ENCODE data around the gene CD6. TPM values are rescaled to one million over a fixed set of nuclear protein-coding genes. Genes with fewer than 3 reads are reported as not detected.

CD6 gene
- total and polyA plus RNA-seq, 2 donors (not counting 3 experiments of a cell fraction or from before 2014, with no cell fraction given): not detected

DNA sequence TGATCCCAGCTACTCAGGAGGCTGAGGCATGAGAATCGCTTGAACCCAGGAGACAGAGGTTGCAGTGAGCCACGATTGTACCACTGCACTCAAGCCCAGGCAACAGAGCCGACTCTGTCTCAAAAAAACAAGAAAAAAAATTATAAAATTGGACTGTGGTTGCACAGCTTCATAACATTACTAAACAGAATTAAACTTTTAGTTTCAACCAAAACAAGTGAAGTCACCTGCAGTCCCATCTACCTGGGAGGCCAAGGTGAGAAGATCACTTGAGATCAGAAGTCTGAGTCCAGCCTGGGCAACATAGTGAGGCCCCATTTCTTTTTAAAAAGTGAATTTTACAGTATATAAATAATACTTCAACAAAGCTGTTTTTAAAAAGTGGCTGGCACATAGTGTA, 83.0 kb downstream of the CD6 start:
- ChIA-PET CTCF (no interaction called here), POLR2A (no interaction called here)
- no peak overlapping the region for H3K27ac ChIP-seq (ENCODE audit: insufficient read depth, low read depth, low read length)
- no peak for FAIRE-seq
- BruUV-seq (replicated peaks): no TSS peak
- TF ChIP-seq FOS (IDR thresholded peaks at IDR 0.05; ENCODE audit: borderline replicate concordance, insufficient read depth, low read length): no peak
- no peak for TF ChIP-seq JUN (IDR thresholded peaks at IDR 0.05; ENCODE audit: borderline replicate concordance, insufficient read depth, insufficient read length, low read depth)
- no peak for TF ChIP-seq MYC (IDR thresholded peaks at IDR 0.05; ENCODE audit: low read depth, low read length)
- TF ChIP-seq, protein P1, sequence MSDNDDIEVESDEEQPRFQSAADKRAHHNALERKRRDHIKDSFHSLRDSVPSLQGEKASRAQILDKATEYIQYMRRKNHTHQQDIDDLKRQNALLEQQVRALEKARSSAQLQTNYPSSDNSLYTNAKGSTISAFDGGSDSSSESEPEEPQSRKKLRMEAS (IDR thresholded peaks at IDR 0.05; ENCODE audit: insufficient read depth, insufficient read length): no peak
- TF ChIP-seq POLR2A (IDR thresholded peaks at IDR 0.05; ENCODE audit: low read depth, low read length): no peak
- no peak for TF ChIP-seq GATA2 (IDR thresholded peaks at IDR 0.05; ENCODE audit: insufficient read depth, insufficient read length, low read depth, low read length)
- TF ChIP-seq, protein P2, sequence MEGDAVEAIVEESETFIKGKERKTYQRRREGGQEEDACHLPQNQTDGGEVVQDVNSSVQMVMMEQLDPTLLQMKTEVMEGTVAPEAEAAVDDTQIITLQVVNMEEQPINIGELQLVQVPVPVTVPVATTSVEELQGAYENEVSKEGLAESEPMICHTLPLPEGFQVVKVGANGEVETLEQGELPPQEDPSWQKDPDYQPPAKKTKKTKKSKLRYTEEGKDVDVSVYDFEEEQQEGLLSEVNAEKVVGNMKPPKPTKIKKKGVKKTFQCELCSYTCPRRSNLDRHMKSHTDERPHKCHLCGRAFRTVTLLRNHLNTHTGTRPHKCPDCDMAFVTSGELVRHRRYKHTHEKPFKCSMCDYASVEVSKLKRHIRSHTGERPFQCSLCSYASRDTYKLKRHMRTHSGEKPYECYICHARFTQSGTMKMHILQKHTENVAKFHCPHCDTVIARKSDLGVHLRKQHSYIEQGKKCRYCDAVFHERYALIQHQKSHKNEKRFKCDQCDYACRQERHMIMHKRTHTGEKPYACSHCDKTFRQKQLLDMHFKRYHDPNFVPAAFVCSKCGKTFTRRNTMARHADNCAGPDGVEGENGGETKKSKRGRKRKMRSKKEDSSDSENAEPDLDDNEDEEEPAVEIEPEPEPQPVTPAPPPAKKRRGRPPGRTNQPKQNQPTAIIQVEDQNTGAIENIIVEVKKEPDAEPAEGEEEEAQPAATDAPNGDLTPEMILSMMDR (IDR thresholded peaks at IDR 0.05; ENCODE audit: extremely low read depth in 1 of 2, insufficient read depth in 1 of 2, low read depth in 1 of 2, low read length in 2 of 2): no peak
- no peak for TF ChIP-seq EZH2 (IDR thresholded peaks at IDR 0.05; ENCODE audit: borderline replicate concordance, low read depth, low read length, severe bottlenecking)
- TF ChIP-seq POLR2AphosphoS5 (IDR thresholded peaks at IDR 0.05; ENCODE audit: insufficient read depth, low read depth, low read length): no peak
- no peaks in the 10 kb centered on the region for H3K9me1 ChIP-seq (replicated peaks; ENCODE audit: control insufficient read depth, extremely low read depth, insufficient read depth, low read length)
- no peak overlapping the region for H3K9ac ChIP-seq (replicated peaks; ENCODE audit: extremely low read depth, insufficient read depth, low read length)
- DNase-seq (ENCODE audit: low read depth, low spot score): no peak
- dilution Hi-C loops (cut with MboI; ENCODE audit: extremely low pct_ligation_motif_present, low sequenced_read_pairs): no loop called here
- no peaks in the 10 kb centered on the region for H3K36me3 ChIP-seq (ENCODE audit: control insufficient read depth in 2 of 2, extremely low read depth in 1 of 2, insufficient read depth in 2 of 2, low read length in 2 of 2)
- no peaks in the 10 kb centered on the region for H3K4me1 ChIP-seq (ENCODE audit: control insufficient read depth, extremely low read depth, insufficient read depth, low read length)
- H3K4me2 ChIP-seq (ENCODE audit: insufficient read depth, low read length): no peak overlapping the region
- no peaks in the 10 kb centered on the region for H3K79me2 ChIP-seq (ENCODE audit: control insufficient read depth, insufficient read depth, low read length)
- no peaks in the 10 kb centered on the region for H3K9me3 ChIP-seq (replicated peaks; ENCODE audit: control insufficient read depth, insufficient read depth, low read length)
- H2AFZ ChIP-seq (ENCODE audit: low read depth, low read length): no peak overlapping the region
- H3K4me3 ChIP-seq (replicated peaks in 1 of 3; ENCODE audit: insufficient read depth in 1 of 3, low read depth in 1 of 3, low read length in 3 of 3): no peak overlapping the region
- H4K20me1 ChIP-seq (replicated peaks; ENCODE audit: control insufficient read depth, extremely low read depth, insufficient read depth, low read length): no peaks in the 10 kb centered on the region
- intact Hi-C loops (cut with micrococcal nuclease): no loop called here
- no peaks in the 10 kb centered on the region for H3K27me3 ChIP-seq (ENCODE audit: control insufficient read depth in 2 of 2, insufficient read depth in 2 of 2, low read length in 2 of 2)
